ENCODE measurements around the gene GUK1.

- no peak for TF ChIP-seq CTCF (conservative IDR thresholded peaks at IDR 0.05; ENCODE audit: low read length)
- TF ChIP-seq EZH2phosphoT487 (IDR thresholded peaks at IDR 0.05; ENCODE audit: borderline replicate concordance), result no peak
Measured at GRCh38 chr1:228139931-228140723, at the start of gene GUK1.

All from Loucy (cell line).